Measurements from ENCODE around the gene DCHS2. TPM values are rescaled to one million over a fixed set of nuclear protein-coding genes. Genes with fewer than 3 reads are reported as not detected.

The DCHS2 gene
- total RNA-seq, 1 donor from 2014 or later, result 4.1 TPM

DNA sequence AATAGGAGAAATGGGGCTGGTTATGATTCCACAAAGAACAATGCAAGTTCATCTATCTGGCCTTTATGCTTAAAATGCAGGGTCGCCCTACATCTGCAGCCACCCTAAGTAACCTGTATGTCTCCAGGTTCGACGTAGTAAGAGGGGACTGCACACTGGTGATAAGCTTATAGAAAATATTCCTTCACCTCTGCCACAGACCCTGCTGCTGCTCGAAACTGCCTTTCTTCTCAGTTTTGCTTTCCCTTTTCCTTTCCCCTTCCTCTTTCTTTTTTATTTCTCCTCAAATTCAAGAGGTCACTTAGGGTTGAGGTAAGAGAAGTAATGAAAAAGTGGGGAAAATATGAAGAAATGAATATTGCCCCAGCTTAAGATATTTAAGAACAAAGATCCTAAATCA lies 123.5 kb downstream of the DCHS2 start:
- peaks cover 32% of the 10 kb centered on the region for H3K27me3 Mint-ChIP-seq (ENCODE audit: low read depth)
- H3K4me3 Mint-ChIP-seq, result no peak overlapping the region
- H3K9me3 Mint-ChIP-seq, result no peaks in the 10 kb centered on the region
- H3K4me1 Mint-ChIP-seq, result peaks cover 10% of the 10 kb centered on the region
- no peaks in the 10 kb centered on the region for H3K36me3 Mint-ChIP-seq
- no peak for DNase-seq (ENCODE audit: low spot score in 2 of 2, unreplicated experiment in 2 of 2)
- TF ChIP-seq, protein P1, sequence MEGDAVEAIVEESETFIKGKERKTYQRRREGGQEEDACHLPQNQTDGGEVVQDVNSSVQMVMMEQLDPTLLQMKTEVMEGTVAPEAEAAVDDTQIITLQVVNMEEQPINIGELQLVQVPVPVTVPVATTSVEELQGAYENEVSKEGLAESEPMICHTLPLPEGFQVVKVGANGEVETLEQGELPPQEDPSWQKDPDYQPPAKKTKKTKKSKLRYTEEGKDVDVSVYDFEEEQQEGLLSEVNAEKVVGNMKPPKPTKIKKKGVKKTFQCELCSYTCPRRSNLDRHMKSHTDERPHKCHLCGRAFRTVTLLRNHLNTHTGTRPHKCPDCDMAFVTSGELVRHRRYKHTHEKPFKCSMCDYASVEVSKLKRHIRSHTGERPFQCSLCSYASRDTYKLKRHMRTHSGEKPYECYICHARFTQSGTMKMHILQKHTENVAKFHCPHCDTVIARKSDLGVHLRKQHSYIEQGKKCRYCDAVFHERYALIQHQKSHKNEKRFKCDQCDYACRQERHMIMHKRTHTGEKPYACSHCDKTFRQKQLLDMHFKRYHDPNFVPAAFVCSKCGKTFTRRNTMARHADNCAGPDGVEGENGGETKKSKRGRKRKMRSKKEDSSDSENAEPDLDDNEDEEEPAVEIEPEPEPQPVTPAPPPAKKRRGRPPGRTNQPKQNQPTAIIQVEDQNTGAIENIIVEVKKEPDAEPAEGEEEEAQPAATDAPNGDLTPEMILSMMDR (IDR thresholded peaks at IDR 0.05; ENCODE audit: unreplicated experiment), result no peak
- no peak overlapping the region for H3K27ac Mint-ChIP-seq

DNA sequence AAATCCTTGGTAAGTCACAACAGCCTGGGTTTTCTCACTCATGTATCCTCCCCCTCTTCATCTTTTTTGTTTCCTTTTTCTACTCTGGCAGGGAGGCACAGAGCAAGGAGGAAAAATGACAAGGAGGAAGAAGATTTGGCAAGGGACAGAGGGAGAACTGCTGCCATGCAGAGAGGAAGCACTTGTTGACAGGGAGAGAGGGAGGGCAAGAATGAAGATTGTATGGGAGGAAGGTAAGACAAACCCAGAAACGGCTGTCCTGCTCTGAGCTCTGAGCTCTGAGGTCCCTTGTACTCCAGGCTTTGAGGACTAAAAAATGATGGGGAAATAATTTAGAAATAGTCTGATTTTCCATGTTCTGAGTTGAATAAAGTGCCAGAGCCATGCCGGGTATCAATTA lies 123.9 kb downstream of the DCHS2 start:
- H3K9me3 Mint-ChIP-seq, result no peaks in the 10 kb centered on the region
- H3K4me3 Mint-ChIP-seq, result no peak overlapping the region
- H3K4me1 Mint-ChIP-seq, result peaks cover 10% of the 10 kb centered on the region
- no peak overlapping the region for H3K27ac Mint-ChIP-seq
- TF ChIP-seq, protein P1 (IDR thresholded peaks at IDR 0.05; ENCODE audit: unreplicated experiment), result no peak
- peaks cover 31% of the 10 kb centered on the region for H3K27me3 Mint-ChIP-seq (ENCODE audit: low read depth)
- DNase-seq (ENCODE audit: low spot score in 2 of 2, unreplicated experiment in 2 of 2), result no peak
- H3K36me3 Mint-ChIP-seq, result no peaks in the 10 kb centered on the region

DNA sequence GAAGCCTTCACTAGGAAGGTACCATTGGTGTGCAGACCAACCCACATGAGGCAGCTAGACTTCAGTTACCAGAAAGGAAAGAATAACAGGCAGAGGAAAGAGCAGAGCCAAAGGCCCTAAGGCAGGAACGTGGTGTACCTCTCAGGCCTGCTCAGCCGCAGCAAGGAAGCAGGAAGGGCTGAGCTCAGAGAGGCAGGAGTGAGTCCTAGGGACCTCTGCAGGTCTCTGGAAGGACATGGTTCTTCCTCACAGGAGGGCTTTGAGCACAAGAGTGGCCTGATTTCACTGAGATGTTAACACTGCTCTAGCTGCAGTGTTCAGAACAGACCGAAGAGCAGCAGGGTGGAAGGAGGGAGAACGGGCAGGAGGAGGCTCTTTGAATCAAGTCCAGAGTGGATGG lies 124.6 kb downstream of the DCHS2 start:
- H3K36me3 Mint-ChIP-seq, result no peaks in the 10 kb centered on the region
- H3K4me3 Mint-ChIP-seq, result no peak overlapping the region
- DNase-seq (ENCODE audit: low spot score in 2 of 2, unreplicated experiment in 2 of 2), result no peak
- TF ChIP-seq, protein P1 (IDR thresholded peaks at IDR 0.05; ENCODE audit: unreplicated experiment), result no peak
- no peak overlapping the region for H3K27ac Mint-ChIP-seq
- peaks cover 10% of the 10 kb centered on the region for H3K4me1 Mint-ChIP-seq
- peaks cover 27% of the 10 kb centered on the region for H3K27me3 Mint-ChIP-seq (ENCODE audit: low read depth)
- no peaks in the 10 kb centered on the region for H3K9me3 Mint-ChIP-seq

DNA sequence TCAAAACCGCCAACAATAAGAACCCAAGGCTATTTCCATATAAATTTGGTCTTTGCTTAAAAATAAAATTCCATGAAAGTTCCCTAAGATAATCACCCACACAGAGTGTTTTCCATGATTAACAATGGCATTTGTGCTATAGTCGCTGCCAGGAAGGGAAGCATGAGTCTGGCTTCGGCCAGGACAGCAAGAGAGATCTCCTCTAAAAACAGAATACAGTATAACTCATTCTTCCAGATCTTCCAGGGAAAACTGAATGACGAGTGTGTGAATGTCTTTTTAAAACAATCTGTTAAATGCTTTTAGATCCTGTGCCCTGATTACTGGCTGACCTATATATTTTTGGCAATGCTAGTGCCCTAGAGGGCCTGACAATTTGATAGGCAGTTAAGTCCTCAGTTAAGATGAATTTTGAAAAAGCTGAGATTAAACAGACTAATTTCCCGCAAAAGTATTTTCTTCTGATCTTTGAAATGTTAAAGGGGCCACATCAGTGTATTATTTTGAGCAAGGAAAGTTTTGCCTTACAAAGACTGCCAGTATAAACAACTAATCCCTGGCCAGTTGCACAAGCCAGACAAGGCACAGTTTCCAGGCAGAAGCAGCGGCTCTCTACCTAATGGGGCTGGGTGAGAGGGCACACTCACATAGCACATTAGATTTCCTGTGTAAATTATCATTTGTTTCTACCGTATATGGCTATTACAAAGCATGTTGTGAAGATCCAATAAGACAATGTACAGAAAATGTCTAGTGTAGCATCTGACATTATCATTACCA lies 127.3 kb downstream of the DCHS2 start:
- H3K36me3 Mint-ChIP-seq, result no peaks in the 10 kb centered on the region
- TF ChIP-seq, protein P1 (IDR thresholded peaks at IDR 0.05; ENCODE audit: unreplicated experiment), result no peak
- no peak for DNase-seq (ENCODE audit: low spot score in 2 of 2, unreplicated experiment in 2 of 2)
- no peak overlapping the region for H3K4me3 Mint-ChIP-seq
- H3K4me1 Mint-ChIP-seq, result peaks cover 10% of the 10 kb centered on the region
- H3K27ac Mint-ChIP-seq, result no peak overlapping the region
- H3K27me3 Mint-ChIP-seq (ENCODE audit: low read depth), result peaks cover 13% of the 10 kb centered on the region
- no peaks in the 10 kb centered on the region for H3K9me3 Mint-ChIP-seq

DNA sequence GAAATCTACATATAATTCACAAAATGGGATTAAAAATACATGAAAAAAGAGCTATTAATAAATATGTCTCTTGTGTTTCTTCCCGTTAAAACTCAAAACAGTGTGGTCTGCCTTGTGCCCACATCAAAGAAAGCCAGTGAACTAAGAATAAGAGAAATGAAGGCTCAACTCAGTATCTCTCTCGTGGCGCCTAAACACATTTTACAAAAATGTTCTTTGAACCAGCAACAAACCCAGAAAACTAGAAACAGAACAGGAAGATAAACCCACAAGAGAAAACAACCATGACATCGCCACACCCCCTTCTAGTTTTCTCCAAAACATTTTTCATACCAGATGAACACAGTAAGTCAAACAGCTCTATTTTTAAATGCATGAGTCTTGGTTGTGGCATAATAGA lies 130.1 kb downstream of the DCHS2 start:
- TF ChIP-seq, protein P1 (IDR thresholded peaks at IDR 0.05; ENCODE audit: unreplicated experiment), result no peak
- Mint-ChIP-seq H3K9me3 (no peaks in the 10 kb centered on the region), H3K36me3 (no peaks in the 10 kb centered on the region), H3K4me1 (peaks cover 8% of the 10 kb centered on the region), H3K4me3 (no peak overlapping the region), H3K27ac (no peak overlapping the region), H3K27me3 (ENCODE audit: low read depth) (peaks cover 18% of the 10 kb centered on the region)
- DNase-seq (ENCODE audit: low spot score in 2 of 2, unreplicated experiment in 2 of 2), result no peak

All from mesothelial cell of epicardium (in vitro differentiated cells).